Chondrocyte (in vitro differentiated cells): ENCODE measurements around the gene GNG13. TPM values are rescaled to one million over a fixed set of nuclear protein-coding genes. Genes with fewer than 3 reads are reported as not detected.
"Not testable (repeated sequence)": the region's sequence is repeated elsewhere in the genome, so short reads cannot be mapped to it uniquely, and the experiment has no call there.

Source experiments
- DNase-seq: peaks from one replicate; pipeline ENCODE4 v3.0.0; 2021; ENCODE audit warnings: mixed read lengths, low spot score
- H3K27ac Mint-ChIP-seq: one replicate; pipeline ENCODE4 v1.8.0; 2021; ENCODE audit warnings: mild to moderate bottlenecking, moderate library complexity, mixed read lengths; ENCODE audit not compliant: unreplicated experiment
- H3K27me3 Mint-ChIP-seq: 2 replicates; pipeline ENCODE4 v1.8.0; 2021; ENCODE audit warnings: low read depth, mixed read lengths
- H3K36me3 Mint-ChIP-seq: 2 replicates; pipeline ENCODE4 v1.8.0; 2021; ENCODE audit warnings: low read depth, mixed read lengths
- H3K4me1 Mint-ChIP-seq: 2 replicates; pipeline ENCODE4 v1.8.0; 2021; ENCODE audit warnings: low read depth, mild to moderate bottlenecking, mixed read lengths
- H3K4me3 Mint-ChIP-seq: one replicate; pipeline ENCODE4 v1.8.0; 2021; ENCODE audit warnings: mild to moderate bottlenecking, moderate library complexity, mixed read lengths; ENCODE audit not compliant: unreplicated experiment
- H3K9me3 Mint-ChIP-seq: 2 replicates; pipeline ENCODE4 v1.8.0; 2021; ENCODE audit warnings: low read depth, mixed read lengths
- total RNA-seq: library from RNA; stranded (reverse); gene quantifications from 3 replicates; pipeline ENCODE4 v1.2.1, GENCODE V29; 2021
- TF ChIP-seq, protein P1 (sequence below): fragments of 200-600 bp; sonication (generic); IDR thresholded peaks from 2 replicates; pipeline ENCODE4 v1.5.0; 2021; ENCODE audit warnings: antibody characterized with exemption, mild to moderate bottlenecking, moderate library complexity

Gene GNG13
- total RNA-seq, 1 donor from 2014 or later = not detected

DNA sequence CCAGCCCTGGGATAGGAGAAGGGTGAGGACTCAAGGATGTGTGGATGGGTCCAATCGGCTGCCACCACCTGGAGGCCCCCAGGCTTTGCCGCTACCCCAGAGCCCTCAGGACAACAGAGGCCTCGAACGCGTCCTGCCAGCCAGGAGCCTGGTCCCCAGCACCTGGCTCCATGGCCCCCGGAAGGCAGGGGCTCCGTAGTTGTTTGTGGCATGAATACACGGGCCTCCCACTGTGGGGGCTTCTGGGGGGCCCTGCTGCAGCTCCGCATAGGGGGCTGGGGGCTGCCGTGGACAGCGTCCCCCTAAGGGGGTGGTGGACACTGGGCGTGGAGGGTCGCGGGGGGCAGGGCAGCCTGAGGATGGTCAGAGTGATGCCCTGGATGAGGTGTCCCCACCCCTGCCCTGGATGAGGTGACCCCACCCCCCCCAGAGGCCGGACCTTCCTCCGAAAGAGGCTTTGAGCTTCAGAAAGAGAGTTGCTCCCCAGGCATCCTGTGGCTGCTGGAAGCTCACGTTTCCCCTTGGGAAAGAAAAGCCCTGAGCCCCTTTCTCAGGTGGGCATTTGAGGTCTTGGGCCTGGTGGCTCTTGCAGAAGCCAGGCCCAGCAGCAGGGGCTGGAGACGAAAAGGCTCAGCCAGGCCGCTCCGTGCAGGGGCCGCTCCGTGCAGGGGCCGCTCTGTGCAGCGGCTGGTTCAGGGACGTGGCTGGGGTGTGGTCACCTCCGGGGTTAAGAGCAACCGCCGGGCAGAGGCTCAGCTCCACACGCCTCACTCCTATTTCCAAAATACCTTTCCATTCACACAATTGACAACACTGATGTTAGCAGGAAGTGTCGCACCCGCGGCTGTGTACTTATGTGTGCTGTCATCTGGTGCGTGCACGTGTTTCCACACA lies 40.3 kb upstream of the GNG13 start:
- peaks cover 3% of the 10 kb centered on the region for H3K27me3 Mint-ChIP-seq
- peaks cover 6% of the 10 kb centered on the region for H3K36me3 Mint-ChIP-seq
- H3K9me3 Mint-ChIP-seq = peaks cover 17% of the 10 kb centered on the region
- no peaks in the 10 kb centered on the region for H3K4me1 Mint-ChIP-seq
- H3K27ac Mint-ChIP-seq = no peak overlapping the region
- no peak for DNase-seq
- TF ChIP-seq, protein P1, sequence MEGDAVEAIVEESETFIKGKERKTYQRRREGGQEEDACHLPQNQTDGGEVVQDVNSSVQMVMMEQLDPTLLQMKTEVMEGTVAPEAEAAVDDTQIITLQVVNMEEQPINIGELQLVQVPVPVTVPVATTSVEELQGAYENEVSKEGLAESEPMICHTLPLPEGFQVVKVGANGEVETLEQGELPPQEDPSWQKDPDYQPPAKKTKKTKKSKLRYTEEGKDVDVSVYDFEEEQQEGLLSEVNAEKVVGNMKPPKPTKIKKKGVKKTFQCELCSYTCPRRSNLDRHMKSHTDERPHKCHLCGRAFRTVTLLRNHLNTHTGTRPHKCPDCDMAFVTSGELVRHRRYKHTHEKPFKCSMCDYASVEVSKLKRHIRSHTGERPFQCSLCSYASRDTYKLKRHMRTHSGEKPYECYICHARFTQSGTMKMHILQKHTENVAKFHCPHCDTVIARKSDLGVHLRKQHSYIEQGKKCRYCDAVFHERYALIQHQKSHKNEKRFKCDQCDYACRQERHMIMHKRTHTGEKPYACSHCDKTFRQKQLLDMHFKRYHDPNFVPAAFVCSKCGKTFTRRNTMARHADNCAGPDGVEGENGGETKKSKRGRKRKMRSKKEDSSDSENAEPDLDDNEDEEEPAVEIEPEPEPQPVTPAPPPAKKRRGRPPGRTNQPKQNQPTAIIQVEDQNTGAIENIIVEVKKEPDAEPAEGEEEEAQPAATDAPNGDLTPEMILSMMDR = no peak
- no peak overlapping the region for H3K4me3 Mint-ChIP-seq

DNA sequence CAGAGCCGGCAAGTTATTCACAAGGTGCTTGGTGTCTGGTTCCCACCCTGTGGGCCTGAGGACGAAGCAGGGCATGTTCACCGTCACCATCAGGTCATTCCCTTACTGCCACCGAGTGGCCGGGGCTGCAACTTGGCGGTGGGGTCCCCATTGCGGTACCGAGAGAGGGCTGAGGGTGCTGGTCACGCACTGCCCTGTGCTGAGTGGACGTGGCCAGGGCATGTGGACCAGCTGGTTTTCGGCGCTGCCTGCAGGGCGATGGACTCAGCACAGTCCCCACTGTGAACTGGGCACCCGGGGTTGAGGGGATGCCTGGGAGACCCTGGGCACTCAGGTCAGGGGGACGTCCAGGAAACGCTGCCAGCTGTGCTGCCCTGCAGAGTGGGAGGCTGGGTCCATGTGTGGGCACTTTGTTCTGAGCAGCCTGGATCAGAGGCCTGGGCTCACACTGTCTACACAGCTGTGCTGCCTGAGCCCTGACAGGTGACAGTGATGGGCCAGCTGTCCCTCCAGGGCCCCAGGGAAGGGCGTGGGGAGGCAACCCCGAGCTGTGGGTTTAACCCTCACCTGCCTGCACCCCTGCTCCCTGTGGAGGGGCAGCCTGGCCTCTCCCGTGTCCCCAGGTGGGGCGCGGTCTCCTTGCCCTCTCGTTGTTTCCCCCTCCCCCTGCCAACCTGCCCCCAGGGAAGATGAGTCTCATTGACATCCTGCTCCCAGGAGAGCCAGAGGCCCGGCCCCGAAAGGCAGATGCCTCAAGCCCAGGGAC lies 39.3 kb upstream of the GNG13 start:
- H3K4me3 Mint-ChIP-seq = no peak overlapping the region
- no peaks in the 10 kb centered on the region for H3K4me1 Mint-ChIP-seq
- peaks cover 3% of the 10 kb centered on the region for H3K27me3 Mint-ChIP-seq
- peaks cover 21% of the 10 kb centered on the region for H3K9me3 Mint-ChIP-seq
- no peak overlapping the region for H3K27ac Mint-ChIP-seq
- TF ChIP-seq, protein P1 = no peak
- H3K36me3 Mint-ChIP-seq = peaks cover 6% of the 10 kb centered on the region
- DNase-seq = no peak

DNA sequence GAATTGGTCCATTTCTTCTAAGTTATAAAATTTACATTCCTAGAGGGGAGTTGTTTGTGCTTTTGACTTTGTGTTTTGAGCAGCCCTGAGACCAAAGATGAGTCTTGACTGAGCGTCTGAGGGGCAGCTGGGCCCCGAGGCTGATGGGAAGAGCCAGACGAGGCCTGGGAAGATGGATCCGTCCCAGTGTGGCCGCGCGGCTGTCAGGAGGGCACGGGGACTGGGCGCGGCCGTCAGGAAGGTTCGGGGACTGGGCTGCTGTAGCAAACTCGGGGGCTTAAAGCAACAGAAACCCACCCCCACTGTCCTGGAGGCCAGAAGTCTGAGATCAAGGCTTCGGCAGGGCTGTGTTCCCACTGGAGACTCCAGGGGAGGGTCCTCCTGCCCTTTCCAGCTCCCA lies 38.2 kb upstream of the GNG13 start:
- H3K27me3 Mint-ChIP-seq = peaks cover 3% of the 10 kb centered on the region
- TF ChIP-seq, protein P1 = no peak
- peaks cover 29% of the 10 kb centered on the region for H3K9me3 Mint-ChIP-seq
- H3K27ac Mint-ChIP-seq = no peak overlapping the region
- H3K36me3 Mint-ChIP-seq = peaks cover 7% of the 10 kb centered on the region
- no peak for DNase-seq
- no peaks in the 10 kb centered on the region for H3K4me1 Mint-ChIP-seq
- no peak overlapping the region for H3K4me3 Mint-ChIP-seq

DNA sequence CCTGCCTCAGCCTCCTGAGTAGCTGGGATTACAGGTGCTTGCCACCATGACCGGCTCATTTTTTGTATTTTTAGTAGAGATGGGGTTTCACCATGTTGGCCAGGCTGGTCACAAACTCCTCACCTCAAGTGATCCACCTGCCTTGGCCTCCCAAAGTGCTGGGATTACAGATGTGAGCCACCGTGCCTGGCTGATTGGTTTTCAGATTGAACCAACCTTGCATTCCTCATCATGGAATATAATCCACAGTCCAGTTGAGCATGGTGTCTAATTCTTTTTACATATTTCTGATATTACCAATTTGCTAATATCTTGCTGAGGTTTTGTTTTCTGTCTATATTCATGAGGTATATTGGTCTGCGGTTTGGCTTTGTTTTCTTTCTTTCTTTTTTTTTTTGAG lies 36.3 kb upstream of the GNG13 start:
- H3K27me3 Mint-ChIP-seq, H3K27ac Mint-ChIP-seq, H3K4me1 Mint-ChIP-seq, H3K36me3 Mint-ChIP-seq, DNase-seq, H3K4me3 Mint-ChIP-seq: not testable (repeated sequence)
- H3K9me3 Mint-ChIP-seq = peaks cover 29% of the 10 kb centered on the region

DNA sequence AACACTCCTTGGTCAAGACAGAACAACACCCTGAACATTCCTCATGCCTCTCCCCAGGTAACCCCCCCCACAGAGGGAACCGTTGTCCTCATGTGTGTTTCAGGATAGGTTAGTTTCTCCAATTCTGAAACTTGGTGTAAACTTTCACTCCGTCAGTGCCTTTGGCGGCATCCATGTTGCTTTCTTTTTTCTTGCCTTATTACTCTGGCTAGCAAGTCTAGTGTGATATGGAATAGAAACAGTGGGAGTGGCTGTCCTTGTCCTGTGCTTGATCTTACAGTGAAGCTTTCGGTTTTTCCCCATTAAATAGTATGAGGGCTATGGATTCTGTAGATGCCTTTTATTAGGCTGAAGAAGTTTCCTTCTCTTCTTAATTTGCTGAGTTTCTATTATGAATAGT lies 35.7 kb upstream of the GNG13 start:
- Mint-ChIP-seq H3K4me3 (no peak overlapping the region), H3K36me3 (peaks cover 7% of the 10 kb centered on the region), H3K9me3 (peaks cover 29% of the 10 kb centered on the region), H3K4me1 (no peaks in the 10 kb centered on the region), H3K27me3 (peaks cover 6% of the 10 kb centered on the region), H3K27ac (no peak overlapping the region)
- no peak for DNase-seq
- TF ChIP-seq, protein P1 = no peak
